Epidermal melanocyte (primary cell): ENCODE data around the gene IRF4.

Experiments used
- DNase-seq: peaks from one replicate; pipeline ENCODE4 v3.0.0; 2011; ENCODE audit warnings: low spot score; ENCODE audit not compliant: insufficient read length

IRF4 gene

DNA sequence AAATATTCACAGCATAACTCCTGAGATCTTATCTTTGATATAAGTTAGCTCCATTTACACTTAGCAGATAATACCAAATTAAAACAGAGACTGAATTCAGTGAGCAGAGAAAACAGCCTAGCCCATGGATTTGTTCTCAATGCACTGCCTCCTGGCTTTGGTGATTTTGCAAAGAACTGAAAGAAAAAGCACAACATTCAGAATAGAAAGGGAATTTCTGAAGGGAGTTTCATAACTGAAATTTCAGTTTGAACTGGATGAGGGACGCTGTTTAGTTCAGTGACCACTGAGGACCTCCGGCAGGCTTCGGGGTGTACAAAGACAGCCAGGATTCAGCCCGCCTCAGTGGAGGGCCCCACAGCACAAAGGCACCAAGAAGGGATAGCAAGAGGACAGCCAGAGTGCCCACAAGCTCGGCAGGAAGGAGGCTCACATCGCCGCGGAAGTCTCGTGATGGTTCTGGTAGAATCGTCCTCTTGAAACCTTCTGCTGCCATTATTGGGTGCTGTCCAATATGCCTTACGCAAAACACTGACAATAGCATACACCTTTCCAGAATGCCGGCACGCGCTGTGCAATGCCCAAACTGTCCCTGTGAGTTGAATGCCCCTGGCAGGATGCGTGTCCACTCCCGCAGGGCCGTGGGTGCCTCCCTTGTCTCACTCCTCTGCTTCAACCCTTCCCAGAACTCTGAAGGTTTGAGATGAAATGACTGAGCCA is 9.7 kb upstream of the IRF4 start:
- DNase-seq = no peak

DNA sequence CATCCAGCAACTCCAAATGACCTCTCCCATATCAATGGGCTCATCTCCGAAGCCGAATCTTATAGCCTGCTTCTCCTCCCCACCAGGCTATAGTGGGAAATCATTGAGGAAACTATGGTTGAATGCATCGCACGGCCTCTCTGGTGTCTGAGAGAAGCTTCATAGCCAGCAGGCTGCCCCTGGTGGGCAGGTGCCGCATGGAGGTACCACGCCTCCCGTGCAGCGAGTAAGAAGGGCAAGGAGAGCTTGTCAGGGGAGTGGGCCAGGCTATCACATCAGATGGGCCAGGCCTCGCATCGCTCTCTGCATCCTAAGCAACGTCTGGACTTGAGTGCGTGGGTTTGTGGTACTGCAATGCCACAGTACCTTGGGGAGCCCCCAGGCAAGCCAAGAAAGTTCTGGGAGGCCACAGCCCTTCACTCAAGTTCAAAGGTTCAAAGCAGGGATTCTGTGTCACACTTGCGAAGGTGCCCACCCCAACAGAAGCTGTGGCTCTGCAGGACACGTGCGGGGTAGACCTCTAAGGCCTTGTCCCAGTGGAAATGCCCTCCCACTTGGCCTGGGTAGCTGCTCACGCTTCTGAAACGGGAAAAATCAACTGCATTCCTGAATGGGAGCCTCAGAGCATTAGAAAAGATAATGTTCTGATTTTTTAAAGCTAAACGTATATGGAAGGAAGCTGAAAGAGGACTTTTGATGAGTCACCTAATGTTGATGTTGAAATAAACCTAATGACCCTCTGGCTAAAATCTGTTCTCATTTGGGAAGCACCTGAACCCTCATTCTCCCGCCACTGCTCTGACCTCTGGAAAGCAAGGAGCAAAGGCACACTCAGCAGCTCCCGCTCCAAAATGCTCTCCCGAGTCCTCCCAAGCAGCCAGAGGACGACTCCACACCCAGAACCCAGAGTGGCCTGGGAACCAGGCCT is 8.4 kb upstream of the IRF4 start:
- no peak for DNase-seq

DNA sequence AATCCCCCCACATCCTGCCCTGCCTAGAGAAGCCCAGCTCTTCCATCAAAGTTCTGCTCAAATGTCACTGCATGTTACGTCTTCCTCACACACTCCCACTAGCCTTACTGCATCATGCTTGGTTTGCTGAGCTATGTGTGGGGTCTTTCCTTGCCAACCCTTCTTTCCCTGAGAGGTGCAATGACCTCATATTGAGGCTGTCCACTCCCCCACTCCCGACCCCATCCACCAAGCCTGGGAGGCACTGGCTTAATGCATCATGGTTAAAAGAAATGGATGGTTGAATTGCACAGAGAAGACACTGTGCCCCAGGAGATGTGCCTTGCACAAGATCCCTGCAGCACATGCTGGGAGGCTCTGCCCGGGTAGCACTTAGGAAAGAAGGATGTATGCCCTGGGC is 7.7 kb upstream of the IRF4 start:
- no peak for DNase-seq

DNA sequence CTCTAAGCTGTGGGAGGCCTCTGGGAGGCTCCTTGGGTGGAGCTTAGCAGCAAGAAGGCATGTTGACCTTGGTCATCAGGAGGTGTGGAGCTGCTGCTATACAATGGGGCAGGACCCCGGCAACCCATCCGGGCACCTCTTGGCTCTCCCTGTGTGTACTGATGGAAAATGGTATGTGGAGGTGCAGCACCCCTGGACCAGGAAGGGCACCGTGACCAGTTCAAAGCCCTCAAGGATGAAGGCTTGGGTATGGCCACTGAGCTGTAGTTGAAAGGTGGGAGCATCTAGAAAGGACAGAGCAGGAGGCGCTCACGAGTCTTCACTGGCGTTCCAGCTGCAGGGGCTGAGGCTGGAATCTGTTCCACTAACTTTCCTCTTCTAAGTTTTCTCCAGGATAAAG is 6.7 kb upstream of the IRF4 start:
- no peak for DNase-seq

DNA sequence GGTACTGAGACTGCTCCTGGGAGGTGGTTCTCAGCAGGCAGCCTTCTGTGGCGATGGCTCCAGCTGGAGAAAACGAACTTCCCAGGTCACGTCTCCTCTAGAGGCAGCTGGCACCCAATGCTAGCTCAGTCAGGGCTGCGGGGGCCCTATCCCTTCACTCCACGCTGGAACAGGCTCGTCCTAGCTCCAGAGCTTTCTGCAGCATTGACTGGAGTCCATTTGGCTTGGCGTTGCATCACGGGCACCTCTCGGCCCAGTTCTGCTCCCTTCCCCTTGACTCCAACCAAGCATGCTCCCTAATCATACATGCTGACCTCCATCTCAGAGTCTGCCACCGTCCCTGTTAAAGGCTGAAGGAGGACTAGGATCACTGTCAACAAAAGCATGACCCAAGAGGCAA is 5.9 kb upstream of the IRF4 start:
- DNase-seq = no peak

DNA sequence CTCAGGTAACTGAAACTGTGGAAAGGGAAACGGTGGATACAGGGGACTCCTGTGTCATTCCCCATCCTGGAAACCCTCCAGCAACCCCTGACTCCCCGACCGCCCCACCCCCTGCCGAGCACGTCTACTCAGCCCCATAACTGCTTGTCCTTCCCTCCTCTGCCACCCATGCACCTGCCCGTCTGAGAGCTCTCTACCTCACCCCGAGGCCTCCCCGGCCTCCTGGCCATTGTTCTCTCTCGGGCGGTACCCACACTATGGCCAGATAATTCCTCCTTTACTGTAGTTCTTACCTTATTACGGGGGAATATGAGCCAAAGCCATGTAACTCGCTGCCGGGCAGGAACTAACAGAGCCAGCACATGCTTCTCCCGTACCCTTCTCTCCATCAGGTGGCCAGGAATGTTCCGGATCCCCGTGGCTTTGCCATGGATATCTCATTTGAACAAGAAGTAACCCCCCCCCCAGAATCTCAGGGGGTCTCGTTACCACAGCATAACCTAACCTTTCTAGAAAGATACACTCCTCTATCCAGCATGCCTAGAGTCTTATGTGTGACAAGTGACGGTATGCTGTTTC is 4.8 kb upstream of the IRF4 start:
- no peak for DNase-seq

DNA sequence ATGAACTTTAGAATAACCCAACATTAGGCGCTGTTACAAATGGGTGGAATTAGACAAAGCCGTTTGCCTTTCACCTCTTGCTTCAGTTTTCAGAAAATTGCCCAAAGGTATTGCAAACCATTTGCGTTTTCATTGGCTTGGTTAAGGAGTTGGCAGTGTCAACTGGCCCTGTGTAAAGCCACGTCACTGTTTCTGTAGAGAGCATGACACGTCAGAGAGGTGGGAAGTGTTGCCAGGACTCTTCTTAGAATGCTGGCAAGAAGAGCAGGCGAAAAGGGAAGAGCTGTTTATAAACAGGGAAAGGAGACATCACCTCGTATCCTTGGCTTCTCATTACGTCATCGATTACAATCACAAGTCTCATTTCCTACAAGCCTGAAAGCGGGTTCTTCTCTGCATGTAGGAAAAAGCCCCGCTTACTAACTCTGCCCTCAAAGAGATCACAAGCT is 4.2 kb upstream of the IRF4 start:
- DNase-seq = no peak

DNA sequence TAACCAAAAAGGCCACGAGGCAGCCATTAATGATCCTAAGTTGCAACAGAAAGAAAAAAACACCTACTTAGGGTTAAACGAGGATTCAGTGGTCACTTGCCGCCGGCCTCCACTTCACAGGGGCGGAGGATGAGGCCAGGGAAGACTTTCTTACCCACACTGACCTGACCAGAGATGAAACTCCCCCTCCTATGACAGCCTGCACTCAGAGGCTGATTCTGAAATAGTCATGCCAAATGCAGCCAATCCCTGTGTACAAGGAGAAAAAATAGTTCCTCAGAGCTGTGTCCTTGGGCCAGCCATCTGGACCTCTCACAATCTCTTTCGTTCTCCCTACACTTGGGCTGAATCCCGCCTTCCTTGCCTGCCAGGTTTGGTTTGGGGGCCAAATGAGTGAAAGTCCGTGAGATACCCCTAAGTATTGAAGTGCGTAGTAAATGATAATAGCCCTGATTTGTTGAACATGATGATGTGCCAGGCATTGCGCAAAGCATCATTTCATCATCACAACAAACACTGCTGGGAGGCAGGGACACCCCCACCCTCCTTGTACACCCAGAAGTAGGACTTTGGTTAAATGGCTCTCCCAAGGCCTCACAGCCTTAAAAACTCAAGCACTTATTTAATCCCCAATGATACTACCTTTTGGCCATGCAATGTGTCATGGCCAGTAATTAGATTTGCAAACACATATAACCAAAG is 3.2 kb upstream of the IRF4 start:
- no peak for DNase-seq

DNA sequence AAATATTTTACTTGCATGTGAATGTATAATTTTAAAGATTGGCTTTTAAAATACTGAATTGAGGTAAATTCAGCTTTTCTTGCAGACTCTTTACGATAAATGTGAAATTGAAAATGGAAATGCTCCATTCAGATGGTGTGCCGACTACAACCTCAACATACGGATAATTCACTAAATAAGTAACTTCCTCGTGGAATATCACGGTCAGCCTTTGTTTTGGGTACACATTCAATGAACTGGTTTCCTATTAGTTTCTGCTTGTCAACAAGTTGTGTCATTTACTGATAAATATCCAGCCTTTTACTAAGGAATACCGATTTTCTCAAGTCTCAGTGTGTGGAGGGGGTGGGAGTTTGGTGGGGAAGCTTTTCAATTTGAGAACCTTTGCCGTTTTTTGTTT is 2.4 kb upstream of the IRF4 start:
- no peak for DNase-seq

DNA sequence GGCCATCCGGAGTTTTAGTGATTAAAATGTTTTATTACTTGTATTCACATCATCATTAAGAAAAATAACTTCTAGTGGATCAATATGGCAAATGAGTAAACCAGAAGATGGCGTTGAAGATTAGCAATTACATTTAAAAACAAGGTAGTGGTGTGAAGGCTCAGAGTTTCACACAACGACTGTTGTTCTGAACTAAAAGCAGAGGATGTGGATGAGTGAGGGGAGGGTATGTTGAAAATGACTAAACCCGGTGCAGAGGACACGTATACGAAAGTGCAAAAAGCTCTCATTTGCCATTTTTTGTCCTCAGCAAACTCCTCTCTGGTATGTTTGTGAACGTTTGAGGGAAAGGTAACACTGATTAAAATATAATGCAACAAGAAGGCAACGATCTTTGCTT is 1.9 kb upstream of the IRF4 start:
- no peak for DNase-seq

DNA sequence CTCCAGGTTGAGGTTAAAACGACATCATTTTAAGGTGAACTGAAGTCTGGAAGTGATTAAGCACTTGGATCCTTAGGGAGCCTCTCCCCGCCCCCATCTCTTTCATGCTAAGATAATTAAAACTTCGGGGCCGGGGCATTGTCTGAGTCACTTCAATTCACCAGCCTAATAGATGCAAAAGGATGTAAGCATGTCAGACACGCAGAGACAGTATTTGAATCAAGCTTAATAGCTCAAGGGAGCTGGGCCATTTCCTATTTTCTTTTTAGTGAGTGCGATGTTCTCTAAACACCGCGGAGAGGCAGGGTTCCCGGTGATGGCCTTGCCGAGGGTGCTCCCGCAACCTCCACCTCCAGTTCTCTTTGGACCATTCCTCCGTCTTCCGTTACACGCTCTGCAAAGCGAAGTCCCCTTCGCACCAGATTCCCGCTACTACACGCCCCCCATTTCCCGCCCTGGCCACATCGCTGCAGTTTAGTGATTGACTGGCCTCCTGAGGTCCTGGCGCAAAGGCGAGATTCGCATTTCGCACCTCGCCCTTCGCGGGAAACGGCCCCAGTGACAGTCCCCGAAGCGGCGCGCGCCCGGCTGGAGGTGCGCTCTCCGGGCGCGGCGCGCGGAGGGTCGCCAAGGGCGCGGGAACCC is 516 bp upstream of the IRF4 start:
- DNase-seq = no peak

DNA sequence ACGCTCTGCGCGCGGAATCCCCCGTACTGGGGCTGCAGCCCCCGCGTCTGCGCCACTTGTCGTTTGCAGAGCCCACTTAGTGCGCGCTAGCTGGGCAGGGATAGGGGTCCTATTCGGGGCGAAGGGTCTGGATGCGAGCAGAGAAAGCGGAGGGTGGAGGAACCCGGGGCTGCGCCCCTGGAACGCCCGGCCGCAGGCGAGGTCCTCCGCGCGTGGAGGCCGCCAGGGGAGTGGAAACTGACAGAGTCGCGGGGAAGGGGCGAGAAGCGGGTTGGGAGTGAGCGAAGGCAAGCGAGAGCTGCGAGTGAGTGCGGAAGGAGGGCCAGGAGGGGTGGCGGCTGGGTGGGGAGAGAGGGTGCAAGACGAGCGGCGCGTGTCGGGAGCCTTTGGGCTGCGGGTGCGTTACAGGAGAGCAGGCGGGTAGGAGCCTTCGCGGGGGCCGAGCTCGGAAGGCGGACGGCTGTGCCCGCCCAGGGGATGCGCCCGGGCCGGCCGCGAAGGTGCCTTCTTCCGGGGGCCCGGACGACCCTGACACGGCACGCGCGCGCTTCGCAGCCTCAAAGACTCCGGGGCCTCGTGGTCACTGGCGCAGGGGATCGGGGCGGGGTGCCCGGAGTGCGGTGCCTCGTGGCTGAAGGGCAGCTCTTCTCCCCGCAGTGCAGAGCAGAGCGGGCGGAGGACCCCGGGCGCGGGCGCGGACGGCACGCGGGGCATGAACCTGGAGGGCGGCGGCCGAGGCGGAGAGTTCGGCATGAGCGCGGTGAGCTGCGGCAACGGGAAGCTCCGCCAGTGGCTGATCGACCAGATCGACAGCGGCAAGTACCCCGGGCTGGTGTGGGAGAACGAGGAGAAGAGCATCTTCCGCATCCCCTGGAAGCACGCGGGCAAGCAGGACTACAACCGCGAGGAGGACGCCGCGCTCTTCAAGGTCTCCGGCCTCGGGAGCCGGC is 1.2 kb downstream of the IRF4 start:
- DNase-seq = no peak

DNA sequence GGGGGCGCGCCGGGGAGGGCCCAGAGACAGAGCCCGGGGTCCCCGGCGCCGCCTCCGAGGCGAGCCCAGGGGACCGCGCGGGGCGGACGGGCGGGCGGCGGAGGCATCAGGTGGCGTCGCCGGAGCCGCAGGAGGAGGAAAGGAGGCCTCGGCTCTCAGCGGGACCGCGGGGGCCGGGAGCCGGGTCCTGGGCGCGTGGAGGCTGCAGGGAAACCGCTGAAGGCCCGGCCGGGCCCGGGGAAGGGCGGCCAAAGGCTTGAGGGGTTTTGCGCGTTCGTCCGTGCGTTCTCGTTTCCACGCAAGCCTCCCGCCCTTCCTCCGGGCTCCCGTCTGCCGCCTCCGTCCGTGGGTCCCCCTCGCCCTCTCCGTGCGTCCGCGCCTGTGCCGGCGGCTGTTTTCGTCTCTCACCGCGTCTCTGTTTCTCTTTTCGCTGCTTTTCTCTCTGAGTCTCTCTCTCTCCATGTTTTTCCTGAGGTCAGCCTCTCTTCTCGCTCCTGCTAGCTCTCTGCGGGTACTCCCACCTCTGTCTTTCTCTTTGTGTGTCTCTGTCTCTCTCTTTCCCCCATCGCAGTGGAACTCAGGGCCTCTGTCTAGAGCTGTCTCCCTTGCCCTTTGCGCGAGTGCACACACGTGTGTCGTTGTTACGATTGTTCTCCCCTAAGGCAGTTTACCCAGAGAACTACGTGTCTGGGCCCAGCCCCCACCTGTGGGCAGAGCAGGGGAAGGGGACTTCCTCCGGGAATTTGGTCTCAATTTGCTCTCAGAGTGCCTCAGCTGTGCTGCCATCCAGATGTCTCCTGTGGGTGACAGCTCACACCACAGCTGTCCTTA is 2.1 kb downstream of the IRF4 start:
- no peak for DNase-seq

DNA sequence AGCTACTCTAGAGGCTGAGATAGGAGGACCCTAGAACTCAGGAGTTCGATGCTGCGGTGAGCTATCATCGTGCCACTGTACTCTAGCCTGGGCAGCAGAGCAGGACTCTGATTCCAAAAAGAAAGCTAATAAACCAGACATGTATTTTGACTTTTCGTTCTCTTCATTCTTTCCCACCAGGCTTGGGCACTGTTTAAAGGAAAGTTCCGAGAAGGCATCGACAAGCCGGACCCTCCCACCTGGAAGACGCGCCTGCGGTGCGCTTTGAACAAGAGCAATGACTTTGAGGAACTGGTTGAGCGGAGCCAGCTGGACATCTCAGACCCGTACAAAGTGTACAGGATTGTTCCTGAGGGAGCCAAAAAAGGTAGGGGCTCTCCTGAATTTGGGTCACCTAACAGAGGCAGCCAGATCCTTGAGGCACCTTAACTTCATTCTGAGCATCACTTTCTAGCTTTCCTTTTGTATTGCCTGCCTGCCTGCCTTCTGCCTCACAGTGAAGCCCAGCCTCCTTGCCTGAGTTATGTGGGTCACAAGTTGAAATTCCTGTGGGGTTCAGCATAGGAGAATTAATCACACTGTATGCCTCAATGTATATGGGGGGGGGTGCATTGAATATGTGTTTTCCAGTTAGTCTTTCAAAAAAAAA is 3.2 kb downstream of the IRF4 start:
- DNase-seq = no peak

DNA sequence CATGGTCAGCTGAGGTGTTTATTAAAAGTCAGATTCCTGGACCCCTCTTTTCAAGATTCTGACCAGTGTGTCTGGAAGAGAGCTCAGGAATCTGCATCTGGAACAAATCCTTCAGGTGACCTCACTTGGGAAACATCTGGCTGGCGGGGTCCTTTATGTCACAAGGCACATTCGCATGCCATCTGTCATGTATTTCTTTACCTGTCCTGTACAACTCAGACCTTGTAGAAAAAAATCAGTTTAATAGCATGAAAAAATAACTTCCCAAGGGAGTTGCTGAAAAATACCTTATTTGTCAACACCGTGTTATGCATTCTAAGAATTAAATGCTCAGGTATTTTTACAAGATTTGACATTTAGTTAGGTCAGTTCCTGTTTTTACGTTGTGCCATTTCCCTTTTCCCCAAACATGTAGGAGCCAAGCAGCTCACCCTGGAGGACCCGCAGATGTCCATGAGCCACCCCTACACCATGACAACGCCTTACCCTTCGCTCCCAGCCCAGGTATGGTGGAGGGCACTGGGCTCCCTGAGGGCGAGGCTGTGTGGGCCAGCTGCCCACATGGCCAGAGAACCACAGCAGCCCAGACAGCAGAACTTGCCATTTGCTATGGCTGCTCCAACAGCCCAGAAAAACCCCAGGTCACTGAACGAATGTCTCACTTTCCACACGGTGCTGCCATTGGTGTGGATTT is 4.0 kb downstream of the IRF4 start:
- no peak for DNase-seq

DNA sequence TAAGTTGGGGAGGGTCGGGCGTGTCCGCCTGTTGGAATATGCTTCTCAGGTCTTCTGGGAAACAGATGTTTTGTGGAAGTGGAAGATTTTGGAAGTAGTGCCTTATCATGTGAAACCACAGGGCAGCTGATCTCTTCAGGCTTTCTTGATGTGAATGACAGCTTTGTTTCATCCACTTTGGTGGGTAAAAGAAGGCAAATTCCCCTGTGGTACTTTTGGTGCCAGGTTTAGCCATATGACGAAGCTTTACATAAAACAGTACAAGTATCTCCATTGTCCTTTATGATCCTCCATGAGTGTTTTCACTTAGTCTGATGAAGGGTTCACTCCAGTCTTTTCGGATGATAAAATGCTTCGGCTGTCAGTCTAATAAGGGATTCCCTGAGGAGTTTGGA is 4.6 kb downstream of the IRF4 start:
- peak; percentile 87 for DNase-seq

DNA sequence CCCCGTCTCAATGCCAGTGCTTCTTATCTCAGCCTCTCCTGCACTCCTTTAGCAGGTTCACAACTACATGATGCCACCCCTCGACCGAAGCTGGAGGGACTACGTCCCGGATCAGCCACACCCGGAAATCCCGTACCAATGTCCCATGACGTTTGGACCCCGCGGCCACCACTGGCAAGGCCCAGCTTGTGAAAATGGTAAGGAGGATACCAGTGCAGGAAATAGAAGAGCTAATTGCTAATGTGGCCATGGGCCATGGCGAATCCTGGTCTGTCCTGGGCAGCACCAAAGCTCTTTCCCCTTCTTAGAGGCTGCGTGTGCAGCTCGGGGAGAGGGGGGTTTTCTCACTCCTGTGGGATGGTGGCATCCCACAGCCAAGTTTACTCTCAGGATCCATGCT is 5.5 kb downstream of the IRF4 start:
- no peak for DNase-seq

DNA sequence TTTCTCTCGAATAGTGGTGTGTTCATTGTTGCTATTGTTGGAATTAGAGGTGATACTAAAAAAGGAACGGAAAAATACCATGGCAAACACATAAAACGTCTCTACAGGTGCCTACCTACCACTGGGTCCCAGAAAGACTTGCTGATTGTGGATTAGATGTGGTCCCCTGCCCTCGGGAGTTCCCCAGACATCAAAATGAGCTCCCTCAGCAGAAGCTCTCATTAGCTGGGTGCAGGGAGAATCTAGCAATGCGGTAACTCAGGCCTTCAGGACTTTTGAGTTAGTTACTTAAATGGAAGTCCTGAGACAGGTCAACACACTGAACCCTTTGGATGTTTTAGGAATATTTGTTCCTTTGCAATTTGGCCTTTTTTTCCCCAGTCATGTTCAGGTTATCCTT is 6.1 kb downstream of the IRF4 start:
- DNase-seq = no peak
